GM12878 (cell line): Measurements from ENCODE around the gene SLC43A3. TPM values are rescaled to one million over a fixed set of nuclear protein-coding genes. Genes with fewer than 3 reads are reported as not detected.

Experiments
- ATAC-seq: fragments of 200-7000 bp; cut with Tn5 transposase; 3 replicates; pipeline ENCODE4 v1.9.1; 2020; ENCODE audit warnings: mild to moderate bottlenecking, moderate library complexity
- BruUV-seq: library from RNA; stranded (reverse); fragments of 400-500 nt; replicated peaks from 2 replicates; lab custom pipeline; 2021; lab: Mats Ljungman, UMichigan
- CTCF ChIA-PET: fragments of 300-600 bp; sonication (Branson Sonifier 250); formaldehyde crosslinking; extraction: SDS; loops from one replicate; lab custom pipeline; 2021; ENCODE audit warnings: inconsistent platforms; lab: Yijun Ruan, JAX
- POLR2A ChIA-PET: fragments of 350-600 bp; formaldehyde crosslinking; extraction: SDS; loops from one replicate; lab custom pipeline; 2021; ENCODE audit warnings: inconsistent platforms; lab: Charles Lee
- RAD21 ChIA-PET: fragments of 300-600 bp; sonication (Branson Sonifier 250); formaldehyde crosslinking; loops from one replicate; lab custom pipeline; 2023; ENCODE audit warnings: antibody characterized with exemption; ENCODE audit not compliant: unreplicated experiment; lab: Charles Lee
- SMC1A ChIA-PET: fragments of 300-600 bp; sonication (Branson Sonifier 250); formaldehyde crosslinking; loops from one replicate; lab custom pipeline; 2023; ENCODE audit not compliant: unreplicated experiment, uncharacterized antibody; lab: Charles Lee
- DNase-seq: peaks from one replicate; pipeline ENCODE4 v3.0.0-alpha.2; 2011; ENCODE audit warnings: low read depth, low spot score
- FAIRE-seq: peaks from 3 replicates; lab custom pipeline; 2011; peaks lifted over from hg19 to GRCh38; lab: Jason Lieb, UNC
- H2AFZ ChIP-seq: 2 replicates; pipeline ENCODE4 v1.6.0; 2011; ENCODE audit warnings: low read depth, low read length, control low read depth; ENCODE audit not compliant: control insufficient read depth
- H3K27ac ChIP-seq: 2 replicates; pipeline ENCODE4 v1.5.1; 2011; ENCODE audit warnings: control low read depth; ENCODE audit not compliant: control insufficient read depth, insufficient read depth
- H3K27me3 ChIP-seq, 2 experiments: replicated peaks in 1 of 2; 2 replicates each; pipeline versions ENCODE4 v1.6.0 to v1.6.1; 2011; ENCODE audit warnings: low read length in 1 of 2; ENCODE audit not compliant: control insufficient read depth in 2 of 2, insufficient read depth in 2 of 2
- H3K36me3 ChIP-seq, 2 experiments: 2 replicates each; pipeline ENCODE4 v1.5.1; 2011; ENCODE audit warnings: low read length in 1 of 2; ENCODE audit not compliant: control insufficient read depth in 2 of 2, insufficient read depth in 2 of 2
- H3K4me1 ChIP-seq: 2 replicates; pipeline ENCODE4 v1.6.1; 2011; ENCODE audit warnings: mild to moderate bottlenecking, low read length, moderate library complexity, mixed read lengths; ENCODE audit not compliant: control insufficient read depth, insufficient read depth
- H3K4me2 ChIP-seq: 2 replicates; pipeline ENCODE4 v1.6.0; 2011; ENCODE audit warnings: control low read depth; ENCODE audit not compliant: control insufficient read depth, insufficient read depth
- H3K4me3 ChIP-seq: fragments of 200-600 bp; sonication (generic); 2 replicates; pipeline ENCODE4 v1.5.1; 2016
- H3K79me2 ChIP-seq: 2 replicates; pipeline ENCODE4 v1.6.0; 2011; ENCODE audit warnings: low read length; ENCODE audit not compliant: control insufficient read depth, insufficient read depth
- H3K9ac ChIP-seq: 2 replicates; pipeline ENCODE4 v1.8.0; 2011; ENCODE audit warnings: low read length, control low read depth, mixed read lengths; ENCODE audit not compliant: control insufficient read depth, insufficient read depth
- H3K9me3 ChIP-seq: replicated peaks from 3 replicates; pipeline ENCODE4 v1.5.1; 2011; ENCODE audit warnings: mild to moderate bottlenecking, low read length; ENCODE audit not compliant: control insufficient read depth, insufficient read depth
- H4K20me1 ChIP-seq: 2 replicates; pipeline ENCODE4 v1.6.0; 2011; ENCODE audit not compliant: control insufficient read depth, insufficient read depth
- ATF3 ChIP-seq: IDR thresholded peaks from 2 replicates; pipeline ENCODE4 v1.6.1; 2011; ENCODE audit warnings: low read depth, mild to moderate bottlenecking, low read length, moderate library complexity, borderline replicate concordance; ENCODE audit errors: extremely low read depth
- CBX5 ChIP-seq: sonication (generic); IDR thresholded peaks from 2 replicates; pipeline ENCODE4 v1.6.1; 2016; ENCODE audit warnings: low read depth, moderate library complexity, mild to moderate bottlenecking, inconsistent platforms
- CEBPB ChIP-seq, 2 experiments: fragments of 150-350 bp in 1 of 2; IDR thresholded peaks; 2 replicates each; pipeline ENCODE4 v1.6.1; 2012 to 2014; ENCODE audit warnings: low read depth in 2 of 2, low read length in 2 of 2, borderline replicate concordance in 1 of 2, inconsistent platforms in 1 of 2
- HSF1 ChIP-seq: fragments of 150-350 bp; IDR thresholded peaks from 2 replicates; pipeline ENCODE4 v1.6.1; 2014; ENCODE audit warnings: mild to moderate bottlenecking, low read depth, low read length
- IRF5 ChIP-seq: fragments of 450-650 bp; IDR thresholded peaks from 2 replicates; pipeline ENCODE4 v1.6.1; 2017; ENCODE audit warnings: borderline replicate concordance
- KAT2A ChIP-seq: conservative IDR thresholded peaks from 2 replicates; pipeline ENCODE4 v1.6.1; 2011; ENCODE audit warnings: low read depth, low read length; ENCODE audit not compliant: control insufficient read depth
- MEF2A ChIP-seq: IDR thresholded peaks from 2 replicates; pipeline ENCODE4 v1.6.1; 2011; ENCODE audit warnings: low read depth, mild to moderate bottlenecking, low read length, moderate library complexity; ENCODE audit not compliant: insufficient read depth
- MYB ChIP-seq: fragments of 150-350 bp; IDR thresholded peaks from 2 replicates; pipeline ENCODE4 v1.6.1; 2014; ENCODE audit warnings: mild to moderate bottlenecking, low read depth, low read length, borderline replicate concordance
- NKRF ChIP-seq: fragments of 450-650 bp; conservative IDR thresholded peaks from 2 replicates; pipeline ENCODE4 v1.6.1; 2017; ENCODE audit warnings: mild to moderate bottlenecking, moderate library complexity
- POLR2AphosphoS5 ChIP-seq: IDR thresholded peaks from 2 replicates; pipeline ENCODE4 v1.6.1; 2011; ENCODE audit warnings: mild to moderate bottlenecking, low read length, inconsistent platforms
- RAD51 ChIP-seq: fragments of 450-650 bp; IDR thresholded peaks from 2 replicates; pipeline ENCODE4 v1.6.1; 2016; ENCODE audit warnings: moderate library complexity, mild to moderate bottlenecking, inconsistent platforms
- SMAD5 ChIP-seq: IDR thresholded peaks from 2 replicates; pipeline ENCODE4 v1.6.1; 2016; ENCODE audit warnings: antibody characterized with exemption, low read depth
- TCF7 ChIP-seq: IDR thresholded peaks from 2 replicates; pipeline ENCODE4 v1.6.1; 2014; ENCODE audit warnings: antibody characterized with exemption, borderline replicate concordance
- ZBTB4 ChIP-seq: fragments of 450-650 bp; formaldehyde crosslinking; IDR thresholded peaks from 2 replicates; pipeline ENCODE4 v1.4.0; 2022; ENCODE audit warnings: mild to moderate bottlenecking, moderate library complexity
- ZNF207 ChIP-seq: fragments of 450-650 bp; IDR thresholded peaks from 2 replicates; pipeline ENCODE4 v1.6.1; 2014; ENCODE audit warnings: antibody characterized with exemption, mild to moderate bottlenecking, borderline replicate concordance
- WGBS: methylation state at CpG from one replicate; pipeline ENCODE4 v1.1.6; 2016; ENCODE audit warnings: low lambda C conversion rate; ENCODE audit not compliant: insufficient replicate concordance, insufficient coverage; ENCODE audit errors: missing lambda C conversion rate; 5-methylcytosine and 5-hydroxymethylcytosine counted together
- in situ Hi-C: fragments of 300-500 bp; cut with MboI; formaldehyde crosslinking; loops from 9 replicates; pipeline ENCODE4 v1.14.3; 2018; ENCODE audit warnings: mixed read lengths
- intact Hi-C: fragments of 100-400 bp; cut with micrococcal nuclease; formaldehyde crosslinking; loops from one replicate; pipeline ENCODE4 v1.14.2; 2022; ENCODE audit not compliant: unreplicated experiment
- polyA plus RNA-seq, 11 experiments: library from polyadenylated mRNA; depleted of rRNA in 4 of 11; unstranded in 6 of 11; stranded (reverse) in 5 of 11; fragments of >200 nt; fragmentation: Nextera tagmentation in 4 of 11; fragmentation: Illumina TruSeq in 1 of 11; extraction: Ambion mirVana in 4 of 11; extraction: Trizol in 1 of 11; gene quantifications; 1 replicate in 1 of 11; 2 replicates in 10 of 11; pipeline versions ENCODE4 v1.2.1 to v1.2.3, GENCODE V29; 2011 to 2016; ENCODE audit warnings: inconsistent platforms in 2 of 11, missing spikeins in 2 of 11, low read depth in 1 of 11
- total RNA-seq, 4 experiments: library from RNA; depleted of rRNA in 3 of 4; stranded (reverse); fragments of >200 nt in 3 of 4; fragmentation: Illumina TruSeq in 1 of 4; extraction: Trizol in 1 of 4; gene quantifications; 2 replicates each; pipeline versions ENCODE4 v1.2.1 to v1.2.3, GENCODE V29; 2013 to 2021

The SLC43A3 gene
- total and polyA plus RNA-seq, 10 of the 15 experiments (the other 5 are each of a cell fraction or from before 2014, with no cell fraction given): 37.5 to 237 (median 132) TPM

- ChIA-PET SMC1A (interaction anchor here (1.6 kb wide), 1 partner anchor 26 kb away, joined by 5 read pairs; no protein-coding TSS in a partner anchor), RAD21 (no interaction called here), POLR2A (interaction anchor here (1.3 to 1.4 kb wide), 2 partner anchors 18 to 26 kb away, joined by 3 to 4 read pairs; no protein-coding TSS in a partner anchor), CTCF (interaction anchor here (0.7 to 1.2 kb wide), 3 partner anchors 55 to 1644 kb away, joined by 3 to 4 read pairs (median 3); no protein-coding TSS in a partner anchor)
- Histone ChIP-seq H3K79me2 (no peaks in the 10 kb centered on the region), H3K36me3 (peaks cover 0 to 5% of the 10 kb centered on the region in 2 experiments; a peak in 3 of 4 replicates), H3K9me3 (no peaks in the 10 kb centered on the region), H4K20me1 (no peaks in the 10 kb centered on the region), H3K9ac (no peak overlapping the region), H3K27ac (no peak overlapping the region), H3K27me3 (no peaks in the 10 kb centered on the region), H3K4me1 (no peaks in the 10 kb centered on the region), H2AFZ (no peak overlapping the region), H3K4me2 (no peak overlapping the region), H3K4me3 (no peak overlapping the region)
- WGBS: 85% methylated on average over 4 of the region's 4 CpGs
- ATAC-seq (no peak), FAIRE-seq (no peak), DNase-seq (no peak)
- no TSS peak for BruUV-seq
- in situ Hi-C loops (no loop called here), intact Hi-C loops (no loop called here)
- TF ChIP-seq ATF3 (no peak), IRF5 (no peak), CBX5 (no peak), KAT2A (no peak), SMAD5 (no peak), MYB (no peak), HSF1 (no peak), ZBTB4 (no peak), NKRF (no peak), ZNF207 (no peak), MEF2A (no peak), POLR2AphosphoS5 (no peak), TCF7 (no peak), RAD51 (no peak), CEBPB (IDR thresholded peaks at IDR 0.05; ENCODE audit: borderline replicate concordance in 1 of 2, low read depth in 2 of 2, low read length in 2 of 2) (no peak)
Measured at GRCh38 chr11:57399972-57400578, 26.8 kb downstream of the SLC43A3 start.
